Stomach (tissue), 4 donors: ENCODE measurements around the gene PRRT2.

Source experiments
- CTCF ChIP-seq, 7 experiments: fragments of 450-650 bp in 4 of 7; fragments of 200-600 bp in 3 of 7; sonication (generic) in 3 of 7; IDR thresholded peaks; one replicate each; pipeline ENCODE4 v1.5.1; 2016 to 2019; ENCODE audit warnings: antibody characterized with exemption in 7 of 7, control low read depth in 2 of 7, mild to moderate bottlenecking in 1 of 7
- POLR2A ChIP-seq, 4 donors: fragments of 450-650 bp; IDR thresholded peaks; one replicate each; pipeline ENCODE4 v1.6.1; 2016; ENCODE audit warnings: antibody characterized with exemption in 4 of 4, control low read depth in 2 of 4, mild to moderate bottlenecking in 1 of 4, moderate library complexity in 1 of 4
- POLR2AphosphoS5 ChIP-seq, 3 donors: sonication (generic); formaldehyde crosslinking; IDR thresholded peaks; one replicate each; pipeline ENCODE4 v1.6.1; 2016; ENCODE audit warnings: antibody characterized with exemption in 3 of 3

DNA sequence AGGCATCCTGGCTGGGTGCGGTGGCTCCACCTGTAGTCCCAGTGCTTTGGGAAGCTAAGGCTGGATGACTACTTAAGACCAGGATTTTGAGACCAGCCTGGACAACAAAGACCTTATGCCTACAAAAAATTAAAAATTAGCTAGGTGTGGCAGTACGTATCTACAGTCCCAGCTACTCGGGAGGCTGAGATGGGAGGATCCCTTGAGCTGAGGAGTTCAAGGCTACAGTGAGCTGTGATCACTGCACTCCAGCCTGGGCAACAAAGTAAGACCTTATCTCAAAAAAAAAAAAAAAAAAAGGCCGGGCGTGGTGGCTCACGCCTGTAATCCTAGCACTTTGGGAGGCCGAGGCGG is 14.3 kb downstream of the PRRT2 start:
- TF ChIP-seq POLR2A (IDR thresholded peaks at IDR 0.05) (no peak), CTCF (IDR thresholded peaks at IDR 0.05) (no peak), POLR2AphosphoS5 (IDR thresholded peaks at IDR 0.05) (no peak)
